H9 (cell line): ENCODE data around the gene TAF12. TPM values are rescaled to one million over a fixed set of nuclear protein-coding genes. Genes with fewer than 3 reads are reported as not detected.
"Not testable (repeated sequence)": the region's sequence is repeated elsewhere in the genome, so short reads cannot be mapped to it uniquely, and the experiment has no call there.

ENCODE experiments used
- DNase-seq: peaks from one replicate; pipeline ENCODE4 v3.0.0-alpha.2; 2017
- H2AFZ ChIP-seq: one replicate; pipeline ENCODE4 v1.6.1; 2013; ENCODE audit warnings: mild to moderate bottlenecking, low read length, control low read depth, moderate library complexity
- H2AK5ac ChIP-seq: 2 replicates; pipeline ENCODE4 v1.6.1; 2013; ENCODE audit warnings: low read length, control low read depth, mixed read lengths; ENCODE audit not compliant: insufficient read length
- H2BK120ac ChIP-seq: one replicate; pipeline ENCODE4 v1.6.1; 2013; ENCODE audit warnings: low read depth, mild to moderate bottlenecking, low read length, control low read depth, inconsistent platforms; ENCODE audit not compliant: poor library complexity, severe bottlenecking
- H2BK12ac ChIP-seq: 2 replicates; pipeline ENCODE4 v1.6.1; 2013; ENCODE audit warnings: low read length, control low read depth, mixed read lengths, low read depth; ENCODE audit not compliant: insufficient read length
- H2BK15ac ChIP-seq: 2 replicates; pipeline ENCODE4 v1.6.1; 2013; ENCODE audit warnings: low read depth, low read length, control low read depth
- H2BK20ac ChIP-seq: one replicate; pipeline ENCODE4 v1.6.1; 2013; ENCODE audit warnings: low read depth, mild to moderate bottlenecking, low read length, control low read depth, inconsistent platforms; ENCODE audit not compliant: poor library complexity, severe bottlenecking
- H2BK5ac ChIP-seq: 2 replicates; pipeline ENCODE4 v1.6.1; 2013; ENCODE audit warnings: low read length, control low read depth, mixed read lengths; ENCODE audit not compliant: insufficient read length
- H3K14ac ChIP-seq: 2 replicates; pipeline ENCODE4 v1.6.1; 2013; ENCODE audit warnings: low read length, control low read depth; ENCODE audit not compliant: insufficient read depth
- H3K18ac ChIP-seq: 2 replicates; pipeline ENCODE4 v1.6.1; 2013; ENCODE audit warnings: low read depth, mild to moderate bottlenecking, mixed read lengths, low read length, control low read depth; ENCODE audit not compliant: insufficient read length
- H3K23ac ChIP-seq: 2 replicates; pipeline ENCODE4 v1.6.1; 2013; ENCODE audit warnings: low read length, control low read depth, mixed read lengths, low read depth; ENCODE audit not compliant: insufficient read length
- H3K23me2 ChIP-seq: 2 replicates; pipeline ENCODE4 v1.6.1; 2013; ENCODE audit warnings: low read depth, mild to moderate bottlenecking, mixed read lengths, low read length, control low read depth; ENCODE audit not compliant: insufficient read length, poor library complexity, severe bottlenecking
- H3K27ac ChIP-seq: 2 replicates; pipeline ENCODE4 v1.5.1; 2013; ENCODE audit warnings: low read length, control low read depth, mixed read lengths, low read depth; ENCODE audit not compliant: insufficient read length
- H3K27me3 ChIP-seq: 2 replicates; pipeline ENCODE4 v1.6.1; 2013; ENCODE audit warnings: low read length, control low read depth, inconsistent platforms; ENCODE audit not compliant: insufficient read depth
- H3K4ac ChIP-seq: 2 replicates; pipeline ENCODE4 v1.6.1; 2013; ENCODE audit warnings: low read depth, mild to moderate bottlenecking, control low read depth, inconsistent platforms, low read length, moderate library complexity
- H3K4me1 ChIP-seq: 2 replicates; pipeline ENCODE4 v1.6.1; 2013; ENCODE audit warnings: low read length, control low read depth, inconsistent platforms; ENCODE audit not compliant: insufficient read depth
- H3K4me2 ChIP-seq: 2 replicates; pipeline ENCODE4 v1.6.1; 2013; ENCODE audit warnings: low read length, control low read depth, mixed read lengths; ENCODE audit not compliant: insufficient read length, insufficient read depth
- H3K56ac ChIP-seq: 2 replicates; pipeline ENCODE4 v1.6.1; 2013; ENCODE audit warnings: low read depth, mild to moderate bottlenecking, mixed read lengths, low read length, control low read depth; ENCODE audit not compliant: insufficient read length
- H3K79me1 ChIP-seq: 2 replicates; pipeline ENCODE4 v1.6.1; 2013; ENCODE audit warnings: low read depth, mild to moderate bottlenecking, moderate library complexity, low read length, control low read depth, inconsistent platforms; ENCODE audit not compliant: insufficient read depth, poor library complexity, severe bottlenecking
- H3K79me2 ChIP-seq: 2 replicates; pipeline ENCODE4 v1.6.1; 2013; ENCODE audit warnings: low read length, control low read depth, inconsistent platforms; ENCODE audit not compliant: insufficient read depth
- H3K9ac ChIP-seq: 2 replicates; pipeline ENCODE4 v1.6.1; 2013; ENCODE audit warnings: low read length, control low read depth, mixed read lengths; ENCODE audit not compliant: insufficient read length; ENCODE audit errors: extremely low read depth
- H3K9me3 ChIP-seq: one replicate; pipeline ENCODE4 v1.6.1; 2013; ENCODE audit warnings: low read depth, low read length, inconsistent platforms; ENCODE audit not compliant: control insufficient read depth
- H3T11ph ChIP-seq: one replicate; pipeline ENCODE4 v1.6.1; 2013; ENCODE audit warnings: mild to moderate bottlenecking, low read length, control low read depth, inconsistent platforms
- H4K20me1 ChIP-seq: one replicate; pipeline ENCODE4 v1.6.1; 2013; ENCODE audit not compliant: control insufficient read depth, insufficient read length, insufficient read depth
- H4K5ac ChIP-seq: 2 replicates; pipeline ENCODE4 v1.6.1; 2013; ENCODE audit warnings: low read depth, mild to moderate bottlenecking, mixed read lengths, low read length, control low read depth; ENCODE audit not compliant: insufficient read length
- H4K8ac ChIP-seq: replicated peaks from 2 replicates; pipeline ENCODE4 v1.6.1; 2013; ENCODE audit warnings: low read length, control low read depth, mixed read lengths, low read depth; ENCODE audit not compliant: insufficient read length
- H4K91ac ChIP-seq: 2 replicates; pipeline ENCODE4 v1.6.1; 2013; ENCODE audit warnings: low read depth, mild to moderate bottlenecking, moderate library complexity, mixed read lengths, low read length, control low read depth; ENCODE audit not compliant: insufficient read length
- H3K27ac Mint-ChIP-seq, 3 experiments: 2 replicates in 2 of 3; 3 replicates in 1 of 3; pipeline ENCODE4 v1.8.0; 2020 to 2021; ENCODE audit warnings: mixed read lengths in 3 of 3, mild to moderate bottlenecking in 1 of 3, moderate library complexity in 1 of 3
- H3K27me3 Mint-ChIP-seq: 2 replicates; pipeline ENCODE4 v1.8.0; 2021; ENCODE audit warnings: low read depth, mild to moderate bottlenecking, moderate library complexity, mixed read lengths
- H3K36me3 Mint-ChIP-seq, 3 experiments: 2 replicates in 2 of 3; 3 replicates in 1 of 3; pipeline ENCODE4 v1.8.0; 2020 to 2021; ENCODE audit warnings: low read depth in 3 of 3, mixed read lengths in 3 of 3; ENCODE audit not compliant: insufficient read depth in 1 of 3
- H3K4me1 Mint-ChIP-seq, 2 experiments: 2 replicates each; pipeline ENCODE4 v1.8.0; 2020; ENCODE audit warnings: mixed read lengths in 2 of 2
- H3K4me3 Mint-ChIP-seq, 2 experiments: 2 replicates in 1 of 2; 3 replicates in 1 of 2; pipeline ENCODE4 v1.8.0; 2020 to 2021; ENCODE audit warnings: mild to moderate bottlenecking in 2 of 2, mixed read lengths in 2 of 2, moderate library complexity in 1 of 2
- H3K9me3 Mint-ChIP-seq, 2 experiments: 2 replicates in 1 of 2; 3 replicates in 1 of 2; pipeline ENCODE4 v1.8.0; 2020; ENCODE audit warnings: mild to moderate bottlenecking in 2 of 2, mixed read lengths in 2 of 2, moderate library complexity in 1 of 2
- WGBS: extraction: QIAGEN DNeasy Blood & Tissue Kit; methylation state at CpG from one replicate; pipeline ENCODE4 v1.1.7; 2013; ENCODE audit warnings: missing lambda C conversion rate, low lambda C conversion rate, mixed read lengths; ENCODE audit not compliant: insufficient read length; ENCODE audit errors: extremely low coverage; 5-methylcytosine and 5-hydroxymethylcytosine counted together
- total RNA-seq: library from RNA; stranded (reverse); gene quantifications from 2 replicates; pipeline ENCODE4 v1.2.1, GENCODE V29; 2021
- TF ChIP-seq, protein P1 (sequence below): fragments of 200-600 bp; sonication (generic); conservative IDR thresholded peaks from 3 replicates; pipeline ENCODE4 v1.8.0; 2021; ENCODE audit warnings: antibody characterized with exemption, mild to moderate bottlenecking

TAF12 gene
- total RNA-seq, 1 experiment from 2014 or later, result 22.1 TPM

DNA sequence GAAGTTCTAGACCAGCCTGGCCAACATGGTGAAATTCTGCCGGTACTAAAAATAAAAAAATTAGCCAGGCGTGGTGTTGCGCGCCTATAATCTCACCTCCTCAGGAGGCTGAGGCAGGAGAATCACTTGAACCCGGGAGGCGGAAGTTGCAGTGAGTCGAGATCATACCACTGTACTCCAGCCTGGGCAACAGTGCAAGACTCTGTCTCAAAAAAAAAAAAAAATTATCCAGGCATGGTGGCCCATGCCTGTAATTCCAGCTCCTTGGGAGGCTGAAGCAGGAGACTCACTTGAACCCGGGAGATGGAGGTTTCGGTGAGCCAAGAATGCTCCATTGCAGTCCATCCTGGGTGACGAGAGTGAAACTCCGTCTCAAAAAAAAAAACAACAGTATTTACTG, 69.3 kb downstream of the TAF12 start:
- Histone ChIP-seq H3K27ac (no peak overlapping the region), H3K9ac (no peak overlapping the region), H3K14ac (no peak overlapping the region), H3K23ac (no peak overlapping the region), H4K5ac (no peak overlapping the region), H2AK5ac (no peak overlapping the region), H3K4me1 (no peaks in the 10 kb centered on the region), H3K79me1 (no peaks in the 10 kb centered on the region), H2BK20ac (no peak overlapping the region), H3K56ac (no peak overlapping the region), H3K4ac (no peak overlapping the region), H4K8ac (no peak overlapping the region), H3K23me2 (no peaks in the 10 kb centered on the region), H3K9me3 (no peaks in the 10 kb centered on the region), H2AFZ (no peak overlapping the region), H2BK120ac (no peak overlapping the region), H4K20me1 (no peaks in the 10 kb centered on the region), H3T11ph (no peak overlapping the region), H2BK15ac (no peak overlapping the region), H3K18ac (no peak overlapping the region), H4K91ac (no peak overlapping the region), H3K79me2 (no peaks in the 10 kb centered on the region), H2BK12ac (no peak overlapping the region), H3K27me3 (no peaks in the 10 kb centered on the region), H2BK5ac (no peak overlapping the region), H3K4me2 (no peak overlapping the region)
- peaks cover 18 to 72% (median 39%) of the 10 kb centered on the region in 3 experiments; a peak in 6 of 7 replicates for H3K36me3 Mint-ChIP-seq
- TF ChIP-seq, protein P1, sequence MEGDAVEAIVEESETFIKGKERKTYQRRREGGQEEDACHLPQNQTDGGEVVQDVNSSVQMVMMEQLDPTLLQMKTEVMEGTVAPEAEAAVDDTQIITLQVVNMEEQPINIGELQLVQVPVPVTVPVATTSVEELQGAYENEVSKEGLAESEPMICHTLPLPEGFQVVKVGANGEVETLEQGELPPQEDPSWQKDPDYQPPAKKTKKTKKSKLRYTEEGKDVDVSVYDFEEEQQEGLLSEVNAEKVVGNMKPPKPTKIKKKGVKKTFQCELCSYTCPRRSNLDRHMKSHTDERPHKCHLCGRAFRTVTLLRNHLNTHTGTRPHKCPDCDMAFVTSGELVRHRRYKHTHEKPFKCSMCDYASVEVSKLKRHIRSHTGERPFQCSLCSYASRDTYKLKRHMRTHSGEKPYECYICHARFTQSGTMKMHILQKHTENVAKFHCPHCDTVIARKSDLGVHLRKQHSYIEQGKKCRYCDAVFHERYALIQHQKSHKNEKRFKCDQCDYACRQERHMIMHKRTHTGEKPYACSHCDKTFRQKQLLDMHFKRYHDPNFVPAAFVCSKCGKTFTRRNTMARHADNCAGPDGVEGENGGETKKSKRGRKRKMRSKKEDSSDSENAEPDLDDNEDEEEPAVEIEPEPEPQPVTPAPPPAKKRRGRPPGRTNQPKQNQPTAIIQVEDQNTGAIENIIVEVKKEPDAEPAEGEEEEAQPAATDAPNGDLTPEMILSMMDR, result no peak
- no CpG with 5 or more reads among the region's 11 CpGs for WGBS
- no peaks in the 10 kb centered on the region for H3K4me1 Mint-ChIP-seq
- H3K9me3 Mint-ChIP-seq, result no peaks in the 10 kb centered on the region
- no peak overlapping the region for H3K4me3 Mint-ChIP-seq
- no peak for DNase-seq
- no peak overlapping the region for H3K27ac Mint-ChIP-seq
- no peaks in the 10 kb centered on the region for H3K27me3 Mint-ChIP-seq

DNA sequence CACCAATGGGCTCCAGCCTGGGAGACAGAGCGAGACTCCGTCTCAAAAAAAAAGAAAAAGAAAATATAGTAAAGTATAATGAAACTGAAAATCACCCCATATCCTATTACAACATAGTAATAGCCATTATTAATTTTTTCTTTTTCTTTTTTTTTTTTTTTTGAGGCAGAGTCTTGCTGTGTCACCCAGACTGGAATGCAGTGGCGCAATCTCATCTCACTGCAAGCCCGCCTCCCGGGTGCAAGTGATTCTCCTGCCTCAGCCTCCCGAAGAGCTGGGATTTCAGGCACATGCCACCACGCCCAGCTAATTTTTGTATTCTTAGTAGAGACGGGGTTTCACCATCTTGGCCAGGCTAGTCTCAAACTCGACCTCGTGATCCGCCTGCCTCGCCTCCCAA, 70.0 kb downstream of the TAF12 start:
- H3K4me3 Mint-ChIP-seq, H4K5ac ChIP-seq, H3K23ac ChIP-seq, H2BK5ac ChIP-seq, H3K9me3 Mint-ChIP-seq, H2BK20ac ChIP-seq, DNase-seq, H3K4me1 ChIP-seq, H3K79me1 ChIP-seq, H4K8ac ChIP-seq, H3K18ac ChIP-seq, H2BK15ac ChIP-seq, H2BK12ac ChIP-seq, H3K4ac ChIP-seq, H2AK5ac ChIP-seq, H3K9me3 ChIP-seq, H3K23me2 ChIP-seq, H3K4me1 Mint-ChIP-seq, H3K27ac ChIP-seq, H2BK120ac ChIP-seq, H3K56ac ChIP-seq, H4K91ac ChIP-seq, H2AFZ ChIP-seq, H3K4me2 ChIP-seq, H4K20me1 ChIP-seq, H3K14ac ChIP-seq, H3K79me2 ChIP-seq, H3K9ac ChIP-seq, H3T11ph ChIP-seq, H3K27ac Mint-ChIP-seq, H3K27me3 Mint-ChIP-seq, H3K27me3 ChIP-seq: not testable (repeated sequence)
- WGBS, result no CpG with 5 or more reads among the region's 12 CpGs
- peaks cover 14 to 72% (median 39%) of the 10 kb centered on the region in 3 experiments; a peak in 6 of 7 replicates for H3K36me3 Mint-ChIP-seq
